Measurements from ENCODE around the gene ACSM6.

ACSM6 gene

DNA sequence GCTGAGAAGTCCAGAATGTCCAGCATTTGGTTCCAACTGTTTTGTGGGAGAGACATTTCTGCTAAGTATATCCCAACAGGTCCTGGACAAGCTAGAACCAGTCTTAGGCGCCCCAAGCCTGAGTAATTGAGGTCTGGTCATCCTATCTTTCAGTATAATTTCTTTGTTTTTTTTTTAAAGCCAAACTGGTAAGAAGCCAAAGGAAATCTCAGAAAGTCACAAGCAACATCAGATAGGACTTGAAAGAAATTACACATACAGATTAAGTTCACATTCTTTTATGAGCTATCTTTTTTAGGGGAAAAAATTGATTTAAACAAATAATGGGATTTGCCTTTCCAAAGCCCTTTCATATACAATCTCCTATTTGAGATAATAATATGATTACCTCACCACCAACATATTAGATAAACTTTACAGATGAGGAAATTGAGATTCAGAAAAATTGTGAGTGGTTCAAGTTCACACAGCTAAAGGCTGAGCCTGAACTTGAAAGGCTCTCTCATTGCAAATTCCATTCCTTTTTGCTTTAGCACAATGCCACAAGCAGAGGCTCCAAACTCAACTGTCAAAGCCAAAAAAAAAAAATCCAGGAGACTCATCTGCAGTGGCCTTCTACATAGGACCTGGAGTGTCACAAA is 81.8 kb downstream of the ACSM6 start:
- DNase-seq: peak; percentile 28

DNA sequence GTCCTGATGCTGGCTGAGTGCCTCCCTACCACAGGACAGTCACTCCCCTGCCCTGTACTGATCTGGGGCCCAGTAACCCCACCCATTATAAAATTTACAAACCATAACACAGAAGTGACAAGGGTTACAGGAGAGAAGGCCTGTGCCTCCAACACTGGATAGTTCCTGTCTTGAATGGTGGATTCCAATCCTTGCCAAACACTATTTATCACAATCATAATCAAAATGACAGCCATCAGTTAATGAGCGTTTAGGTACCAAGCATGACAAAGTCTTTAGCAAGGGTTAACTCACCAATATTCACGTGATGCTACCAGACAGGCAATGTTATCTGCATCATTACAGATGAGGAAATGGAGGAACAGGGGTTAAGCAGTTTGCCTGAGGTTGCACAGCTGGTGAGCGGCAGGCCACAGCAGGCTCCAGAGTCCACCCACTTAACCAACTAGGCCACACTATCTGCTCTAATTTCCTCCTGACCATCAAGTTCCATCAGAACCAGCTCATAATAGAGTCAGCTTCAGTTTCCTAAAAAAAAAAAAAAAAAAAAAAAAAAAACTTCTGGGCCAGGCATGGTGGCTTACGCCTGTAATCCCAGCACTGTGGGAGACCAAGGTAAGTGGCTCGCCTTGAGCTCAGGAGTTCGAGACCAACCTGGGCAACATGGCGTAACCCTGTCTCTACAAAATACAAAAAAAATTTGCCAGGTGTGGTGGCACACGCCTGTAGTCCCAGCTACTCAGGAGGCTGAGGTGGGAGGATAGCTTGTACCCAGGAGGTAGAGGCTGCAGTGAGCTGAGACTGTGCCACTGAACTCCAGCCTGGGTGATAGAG is 82.5 kb downstream of the ACSM6 start:
- DNase-seq: no peak

DNA sequence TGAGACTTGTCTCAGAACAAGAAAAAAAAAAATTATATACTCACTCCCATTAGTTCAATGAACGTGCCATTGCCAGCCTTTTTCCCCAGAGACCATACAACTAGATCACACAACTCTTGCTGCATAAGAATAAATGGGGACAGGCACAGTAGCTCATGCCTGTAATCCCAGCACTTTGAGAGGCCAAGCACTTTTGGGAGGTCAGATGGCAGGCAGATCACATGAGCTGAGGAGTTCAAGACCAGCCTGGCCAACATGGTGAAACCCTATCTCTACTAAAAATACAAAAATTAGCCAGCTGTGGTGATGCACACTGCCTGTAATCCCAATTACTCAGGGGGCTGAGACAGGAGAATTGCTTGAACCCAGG is 83.1 kb downstream of the ACSM6 start:
- DNase-seq: no peak

DNA sequence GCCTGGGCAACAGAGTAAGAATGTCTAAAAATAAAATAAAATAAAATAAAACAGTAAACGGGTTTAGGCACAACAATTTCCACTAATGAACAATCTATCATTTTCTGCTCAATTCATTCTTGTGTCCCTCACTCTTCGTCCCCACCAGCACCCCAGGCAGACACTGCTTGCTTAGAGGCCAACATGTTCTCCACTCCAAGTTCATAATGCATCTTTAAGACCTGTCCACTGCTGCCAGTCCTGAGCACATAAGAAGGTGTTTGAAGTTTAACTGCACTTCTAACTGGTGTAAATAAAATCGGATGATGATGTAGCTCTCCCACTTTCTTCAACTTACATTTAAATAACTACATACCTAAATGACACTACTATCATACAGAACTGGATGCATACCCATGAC is 83.6 kb downstream of the ACSM6 start:
- no peak for DNase-seq
